HG03060 (cell line): ENCODE results near the gene SMAD3.
"Not testable (repeated sequence)": the region's sequence is repeated elsewhere in the genome, so short reads cannot be mapped to it uniquely, and the experiment has no call there.

Experiments
- ATAC-seq: cut with Tn5 transposase; IDR thresholded peaks from one replicate; pipeline ENCODE4 v1.9.1; 2021; ENCODE audit warnings: low read depth, moderate number of reproducible peaks; ENCODE audit not compliant: unreplicated experiment

Gene SMAD3

DNA sequence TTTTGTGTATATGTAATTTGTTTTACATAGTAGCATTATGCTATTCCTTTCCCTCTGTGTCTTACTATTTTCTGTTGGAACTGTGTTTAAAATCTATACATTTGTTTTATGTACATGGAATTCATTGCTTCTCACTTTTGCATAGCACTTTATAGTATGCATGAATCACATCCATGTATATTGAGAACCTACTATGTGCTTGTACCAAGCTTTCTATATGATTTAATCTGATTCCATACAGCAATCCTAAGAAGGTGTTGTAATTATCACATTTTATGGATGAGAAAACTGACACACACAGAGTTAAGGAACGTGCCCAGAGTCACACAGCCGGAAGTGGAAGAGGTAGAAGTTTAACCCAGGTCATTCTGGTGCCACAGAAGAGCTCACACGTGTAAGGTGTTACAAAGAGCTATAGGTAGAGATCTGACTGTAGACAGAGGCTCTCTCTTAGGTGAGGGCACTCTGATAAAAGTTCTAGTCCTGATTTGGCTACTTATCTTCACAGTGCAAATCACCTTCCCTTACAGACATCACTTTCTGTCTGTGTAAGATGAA, 3.5 kb upstream of the SMAD3 start:
- ATAC-seq, result no peak

DNA sequence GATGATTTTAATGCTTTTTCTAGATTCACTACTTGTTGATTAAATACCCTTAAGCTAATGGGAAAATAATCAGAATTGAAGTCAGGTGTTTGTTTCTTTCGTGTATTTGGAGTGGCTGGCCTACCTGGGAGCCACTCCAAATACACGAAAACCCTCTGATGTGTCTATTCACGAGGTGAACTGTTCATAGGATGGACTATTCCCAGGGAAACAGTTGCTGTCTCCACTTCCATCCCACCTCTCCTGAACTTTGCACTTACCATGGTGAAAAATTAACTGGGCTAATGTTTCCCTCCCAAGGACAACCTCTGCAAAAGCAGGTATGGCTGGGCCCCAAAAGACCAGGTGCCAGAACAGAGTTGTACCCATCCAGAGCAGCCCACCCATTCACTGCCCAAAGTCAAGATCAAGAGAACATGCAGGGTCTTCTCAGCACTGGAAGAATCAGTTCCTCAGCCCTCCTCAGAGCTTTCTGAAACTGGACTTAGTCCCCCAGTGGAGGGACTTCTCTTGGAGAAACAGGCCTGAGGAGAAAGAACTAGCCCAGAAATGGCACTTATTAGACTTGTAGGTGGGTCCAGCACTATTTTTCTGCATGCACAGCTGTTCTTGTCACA, 2.9 kb upstream of the SMAD3 start:
- no peak for ATAC-seq

DNA sequence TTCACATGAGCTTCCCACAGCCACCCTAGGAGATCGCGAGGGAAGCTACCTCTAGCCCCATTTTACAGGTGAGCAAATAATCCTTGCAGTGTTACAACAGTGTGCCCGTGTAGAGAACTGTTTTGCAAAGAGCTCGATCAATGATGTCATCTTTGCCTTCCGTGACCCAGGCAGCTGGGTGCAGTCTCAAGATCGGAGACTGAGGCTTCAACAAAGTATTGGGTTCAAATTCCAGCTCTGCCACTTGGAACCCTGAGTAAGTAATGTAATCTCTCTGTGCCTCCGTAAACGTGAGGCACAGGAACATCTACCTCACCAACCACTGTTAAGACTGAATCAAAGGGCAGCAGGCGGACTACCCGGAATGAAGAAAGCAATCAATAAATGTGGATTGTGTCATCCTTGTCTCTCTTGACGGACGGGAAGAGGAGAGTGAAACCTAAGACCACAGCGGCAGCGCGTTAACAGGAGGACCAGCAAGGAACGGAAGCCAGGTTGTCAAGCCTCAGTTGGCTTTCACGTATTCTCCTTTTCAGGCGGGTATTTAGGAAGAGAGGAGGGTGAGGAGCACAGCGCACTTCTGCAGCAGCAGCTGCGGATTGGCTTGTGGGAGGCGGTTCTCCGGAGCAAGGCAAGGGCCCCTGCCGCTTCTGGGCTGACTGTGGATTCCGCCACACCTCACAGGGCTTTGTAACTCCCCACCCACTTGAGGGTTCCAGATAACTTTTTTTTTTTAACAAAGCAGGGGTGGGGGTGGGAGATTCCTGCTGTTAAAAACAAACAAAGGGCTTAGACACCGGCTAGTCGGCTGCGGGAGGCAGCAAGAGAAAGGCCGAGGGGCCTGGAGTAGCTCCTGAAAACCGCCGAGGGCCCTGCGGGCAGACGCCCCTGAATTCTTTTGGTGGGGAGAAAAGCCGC, 1.5 kb upstream of the SMAD3 start:
- no peak for ATAC-seq

DNA sequence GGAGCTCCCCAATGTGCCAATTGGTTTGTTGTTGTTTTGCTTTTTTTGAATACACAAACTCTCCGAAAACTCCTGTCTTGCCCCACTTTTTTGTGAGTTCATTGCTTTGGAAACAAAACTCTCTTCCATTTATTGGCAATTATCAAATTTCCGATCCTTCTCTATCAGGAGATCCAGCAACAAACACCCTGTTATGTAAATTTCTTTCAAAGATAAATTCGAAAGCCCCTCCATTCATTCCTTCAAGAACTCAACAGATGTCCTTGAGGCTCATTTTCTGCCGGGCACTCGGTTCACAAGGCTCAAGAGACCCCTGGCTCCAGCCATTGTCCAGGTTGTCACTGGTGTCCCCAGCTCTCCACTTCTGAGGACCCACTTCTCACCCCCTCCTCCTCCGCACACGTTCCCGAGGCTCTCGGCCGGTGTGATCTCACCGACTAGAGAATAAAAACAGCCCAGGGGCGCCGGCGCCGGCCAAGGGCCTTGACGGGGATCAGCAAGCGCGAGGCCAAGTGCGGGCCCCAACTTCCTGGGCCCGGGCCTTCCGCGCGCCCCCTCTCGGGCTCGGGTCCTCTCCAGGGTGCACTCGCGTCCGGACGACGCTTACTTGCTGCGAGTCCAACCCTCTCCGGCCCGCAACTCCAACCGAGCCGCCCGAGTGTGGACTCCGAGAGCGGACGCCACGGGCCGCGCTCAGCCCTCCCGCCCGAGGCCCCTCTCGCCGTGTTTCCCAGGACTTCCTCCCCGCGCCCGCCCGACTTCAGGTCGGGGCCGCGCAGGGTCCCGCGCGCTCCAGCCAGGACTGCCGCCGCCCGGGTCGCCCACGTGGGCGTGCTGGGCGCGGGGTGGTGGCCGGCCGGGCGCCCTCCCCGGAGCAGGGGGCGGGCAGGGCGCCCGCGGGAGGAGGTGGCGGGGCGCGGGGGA, 533 bp upstream of the SMAD3 start:
- no peak for ATAC-seq

DNA sequence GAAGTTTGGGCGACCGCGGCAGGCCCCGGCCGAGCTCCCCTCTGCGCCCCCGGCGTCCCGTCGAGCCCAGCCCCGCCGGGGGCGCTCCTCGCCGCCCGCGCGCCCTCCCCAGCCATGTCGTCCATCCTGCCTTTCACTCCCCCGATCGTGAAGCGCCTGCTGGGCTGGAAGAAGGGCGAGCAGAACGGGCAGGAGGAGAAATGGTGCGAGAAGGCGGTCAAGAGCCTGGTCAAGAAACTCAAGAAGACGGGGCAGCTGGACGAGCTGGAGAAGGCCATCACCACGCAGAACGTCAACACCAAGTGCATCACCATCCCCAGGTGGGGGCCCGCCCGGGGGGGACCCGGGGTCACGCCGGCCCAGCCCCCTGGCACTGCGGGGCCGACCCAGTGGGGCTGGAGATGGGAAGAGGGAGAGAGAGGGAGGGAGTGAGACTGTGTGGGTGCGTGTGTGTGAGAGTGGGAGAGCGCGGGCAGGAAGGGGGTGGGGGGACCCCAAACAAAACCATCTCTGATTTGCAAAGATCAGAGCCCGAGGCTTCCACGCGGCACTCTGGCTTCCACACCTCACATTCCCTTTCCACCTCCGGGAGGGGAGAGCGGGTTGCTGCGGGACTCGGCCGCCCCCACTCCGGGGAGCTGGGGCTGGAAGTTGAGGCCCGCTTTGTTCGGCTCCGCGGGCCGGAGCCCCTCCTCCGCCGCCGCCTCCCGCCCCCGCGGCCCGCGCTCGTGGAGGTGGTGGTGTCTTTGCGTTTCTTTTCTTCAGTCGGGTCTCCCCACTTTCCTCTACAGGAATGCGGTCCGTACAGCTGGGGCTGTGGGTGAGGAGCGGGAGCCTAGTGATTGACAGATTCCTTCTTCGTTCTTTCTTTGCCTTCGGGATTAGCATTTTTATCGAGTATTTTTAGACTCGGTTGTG, 898 bp downstream of the SMAD3 start:
- no peak for ATAC-seq

DNA sequence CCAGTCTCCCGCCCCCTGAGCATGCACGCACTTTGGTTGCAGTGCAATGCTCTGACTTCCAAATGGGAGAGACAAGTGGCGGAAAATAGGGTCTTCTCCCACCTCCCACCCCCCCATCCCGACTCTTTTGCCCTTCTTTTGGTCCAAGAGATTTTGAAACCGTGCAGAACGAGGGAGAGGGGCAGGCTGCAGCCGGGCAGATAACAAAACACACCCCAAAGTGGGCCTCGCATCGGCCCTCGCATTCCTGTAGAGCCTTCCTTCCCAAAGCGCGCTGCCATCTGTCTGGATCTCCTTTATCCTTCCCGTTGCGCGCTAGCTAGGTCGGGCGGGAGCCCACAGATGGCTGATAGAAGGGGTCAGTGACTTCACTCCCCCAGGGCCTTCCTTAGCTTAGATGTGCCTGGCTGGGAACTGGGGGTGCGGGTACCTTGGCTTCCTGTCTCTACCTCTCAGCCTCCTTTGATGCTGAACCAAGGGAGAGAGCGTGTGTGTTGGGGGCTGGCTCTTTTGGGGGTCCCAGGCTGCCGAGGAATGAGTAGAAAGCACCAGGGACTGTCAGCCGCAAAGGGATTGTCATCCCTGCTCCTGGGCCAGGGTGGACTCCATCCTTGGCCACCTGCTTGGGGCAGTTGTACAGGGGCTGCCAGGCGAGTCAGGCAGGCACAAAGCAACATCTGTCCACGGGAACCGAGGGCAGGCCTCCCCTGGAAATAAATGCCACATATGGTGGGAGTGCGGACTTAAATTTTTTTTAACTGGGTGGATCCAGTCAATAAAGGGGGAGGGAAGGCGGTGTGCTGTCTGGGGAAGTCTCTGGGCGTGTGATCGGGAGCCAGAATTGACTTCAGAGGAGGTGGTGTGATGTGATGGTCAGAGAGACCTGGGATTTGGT, 1.8 kb downstream of the SMAD3 start:
- ATAC-seq, result no peak

DNA sequence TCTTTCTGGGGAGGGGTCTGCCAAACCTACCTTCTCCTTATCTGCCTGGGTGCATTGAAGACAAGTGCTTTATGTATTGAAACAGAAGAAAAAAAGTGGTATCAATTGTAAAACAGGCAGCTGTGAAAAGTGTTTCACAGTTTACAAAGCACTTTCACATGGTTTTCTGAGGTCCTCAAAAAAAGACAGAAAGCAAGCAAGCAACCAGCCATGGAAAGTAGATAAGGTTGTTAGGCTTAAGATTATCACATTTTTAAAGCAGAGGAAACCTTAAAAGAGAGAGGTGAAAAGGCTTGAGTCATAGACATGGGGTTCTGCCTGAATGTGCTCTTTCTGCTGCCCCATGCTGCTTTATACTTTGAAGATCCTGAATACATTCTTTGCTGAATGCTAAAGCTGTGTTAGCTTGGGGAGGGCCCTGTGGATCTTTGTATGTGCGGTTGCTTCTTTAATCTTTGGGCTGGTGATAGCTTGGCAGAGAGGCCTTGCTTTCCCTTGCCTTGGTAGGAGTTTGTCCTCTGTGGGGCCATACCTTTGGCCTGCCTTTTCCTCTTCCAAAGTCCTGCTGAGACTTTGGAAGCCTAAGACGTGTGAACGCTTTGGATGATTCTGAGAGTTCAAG, 2.6 kb downstream of the SMAD3 start:
- no peak for ATAC-seq

DNA sequence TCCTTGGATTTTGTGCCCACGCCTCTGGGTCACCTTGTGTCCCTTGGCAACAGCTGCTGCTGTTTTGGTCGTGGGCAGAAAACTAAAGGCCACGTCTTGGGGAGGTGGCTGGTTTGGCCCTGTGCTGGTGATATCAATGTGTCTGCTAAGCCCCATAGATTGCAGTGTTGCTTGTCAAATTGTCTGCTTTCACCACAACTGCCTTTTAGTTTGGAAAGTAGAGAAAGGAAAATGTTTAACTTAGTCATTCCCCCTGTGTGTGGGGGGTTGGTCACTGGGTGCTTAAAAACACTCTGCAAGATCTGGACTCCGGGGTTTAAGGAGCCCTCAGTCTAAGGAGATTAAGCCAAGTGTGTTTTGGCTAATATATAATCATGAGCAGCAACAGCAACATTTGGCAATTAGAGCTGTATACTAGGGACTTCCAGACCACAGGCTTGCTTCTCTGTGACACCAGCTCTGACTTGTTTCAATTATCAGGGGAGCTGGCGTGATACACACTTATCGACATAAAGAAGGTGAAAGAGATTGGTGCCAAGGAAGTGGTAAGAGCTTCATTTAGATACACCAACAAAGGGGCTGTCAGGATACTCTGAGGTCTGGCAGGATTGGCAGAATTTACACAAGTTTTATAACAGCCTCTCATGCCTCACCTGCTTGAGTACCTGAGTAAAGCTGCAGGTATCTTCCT, 3.5 kb downstream of the SMAD3 start:
- ATAC-seq, result no peak

DNA sequence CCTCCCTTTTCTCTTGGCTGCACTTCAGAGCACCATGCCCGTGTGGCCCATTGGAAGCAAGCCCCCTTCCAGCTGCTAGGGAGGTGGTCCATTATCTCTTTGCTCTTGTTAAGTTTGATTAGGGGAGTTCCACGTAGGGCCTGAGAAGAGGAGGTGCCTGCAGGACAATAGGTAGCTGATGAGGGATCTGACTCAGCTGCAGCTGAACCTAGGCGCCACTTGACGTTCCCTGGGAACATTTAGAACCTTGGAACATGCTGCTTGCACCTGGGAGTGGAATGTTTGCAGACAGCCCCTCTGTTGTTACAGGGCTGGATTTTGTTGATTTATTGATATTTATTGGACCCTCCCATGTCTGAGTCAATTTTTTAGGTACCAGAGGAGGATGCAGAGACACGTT, 4.7 kb downstream of the SMAD3 start:
- no peak for ATAC-seq

DNA sequence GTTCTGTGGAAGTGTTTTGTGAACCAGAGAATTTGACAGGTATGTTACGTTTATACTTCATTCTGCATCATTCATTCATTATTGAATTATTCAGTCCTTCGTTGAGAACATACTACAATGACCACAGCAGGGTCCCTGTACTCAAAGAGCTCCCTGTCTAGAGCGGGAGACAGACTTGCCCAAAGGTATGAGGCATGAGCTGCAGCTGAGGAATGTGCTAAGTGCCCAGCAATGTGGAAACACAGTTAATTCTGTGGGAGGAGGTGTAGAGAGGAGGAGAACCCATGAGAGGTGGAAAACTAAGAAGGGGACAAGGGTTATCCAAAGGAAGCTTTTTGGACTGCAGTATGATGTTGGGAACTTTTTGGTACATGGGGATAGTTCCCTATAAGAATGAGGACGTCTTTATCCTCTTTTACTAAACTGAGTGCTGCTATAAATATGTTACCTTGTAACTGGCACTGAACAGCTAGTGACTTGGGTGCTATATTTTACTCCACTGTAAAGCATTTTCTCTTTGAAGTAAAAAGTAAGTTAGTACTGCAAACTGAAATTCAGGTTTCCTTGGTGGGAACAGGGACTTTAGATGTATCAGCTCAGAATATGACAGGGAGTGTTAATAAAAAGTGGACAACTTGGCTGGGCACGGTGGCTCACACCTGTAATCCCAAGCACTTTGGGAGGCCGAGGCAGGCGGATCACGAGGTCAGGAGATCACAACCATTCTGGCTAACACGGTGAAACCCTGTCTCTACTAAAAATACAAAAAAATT, 5.7 kb downstream of the SMAD3 start:
- no peak for ATAC-seq

DNA sequence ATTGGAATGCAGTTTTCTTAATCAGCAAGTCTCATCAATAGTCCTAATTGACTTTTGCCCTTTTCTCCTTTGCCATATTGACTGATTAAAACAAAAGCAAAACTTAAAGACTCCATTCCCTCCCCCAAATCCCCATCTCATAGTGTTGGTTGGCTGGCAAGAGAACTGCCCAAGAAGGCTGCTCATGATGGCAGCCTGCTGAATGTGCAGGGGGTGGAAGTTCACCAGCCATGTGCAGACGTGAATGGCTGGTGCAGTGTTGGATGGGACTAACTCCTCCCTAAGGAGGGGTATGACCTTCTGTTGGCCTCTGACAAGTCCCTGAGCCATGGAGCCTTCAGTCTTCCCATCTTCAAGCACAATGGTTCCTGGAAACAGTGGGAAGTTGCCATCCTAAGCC, 7.0 kb downstream of the SMAD3 start:
- no peak for ATAC-seq

DNA sequence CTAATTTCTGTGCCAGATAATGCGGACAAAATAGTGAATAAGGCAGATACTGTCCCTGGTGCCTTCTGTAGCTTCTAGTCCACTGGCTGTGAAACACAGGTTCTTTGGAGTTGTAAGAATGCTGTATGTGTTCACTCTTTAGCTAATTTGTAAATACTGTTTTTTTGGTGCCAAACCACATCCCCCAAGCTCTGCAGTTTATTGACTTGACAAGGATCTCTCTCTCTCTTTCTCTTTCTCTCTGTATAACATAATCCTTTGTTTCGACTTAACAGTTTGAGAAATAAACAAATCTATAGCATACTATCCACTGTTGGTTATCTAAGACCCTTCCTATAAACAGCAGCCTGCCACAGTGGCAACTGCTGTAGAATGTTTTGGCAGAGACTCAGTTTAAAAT, 7.6 kb downstream of the SMAD3 start:
- ATAC-seq, result no peak

DNA sequence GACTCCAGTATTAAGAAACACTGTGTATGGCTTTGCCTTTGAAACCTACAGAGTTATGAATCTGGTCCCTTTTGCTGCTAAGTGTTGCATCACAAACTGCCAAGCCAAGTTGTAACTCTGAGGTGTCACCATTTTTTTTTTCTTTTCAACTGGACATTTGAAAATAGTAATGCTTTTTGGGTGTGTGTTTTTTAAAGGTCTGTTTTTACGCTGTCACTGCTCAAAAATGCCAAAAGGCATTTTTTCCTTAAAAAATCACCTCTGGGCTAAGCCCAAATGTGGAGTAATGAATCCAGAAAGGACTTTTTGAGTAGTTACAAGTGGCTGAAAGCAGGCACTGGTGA, 9.5 kb downstream of the SMAD3 start:
- no peak for ATAC-seq

DNA sequence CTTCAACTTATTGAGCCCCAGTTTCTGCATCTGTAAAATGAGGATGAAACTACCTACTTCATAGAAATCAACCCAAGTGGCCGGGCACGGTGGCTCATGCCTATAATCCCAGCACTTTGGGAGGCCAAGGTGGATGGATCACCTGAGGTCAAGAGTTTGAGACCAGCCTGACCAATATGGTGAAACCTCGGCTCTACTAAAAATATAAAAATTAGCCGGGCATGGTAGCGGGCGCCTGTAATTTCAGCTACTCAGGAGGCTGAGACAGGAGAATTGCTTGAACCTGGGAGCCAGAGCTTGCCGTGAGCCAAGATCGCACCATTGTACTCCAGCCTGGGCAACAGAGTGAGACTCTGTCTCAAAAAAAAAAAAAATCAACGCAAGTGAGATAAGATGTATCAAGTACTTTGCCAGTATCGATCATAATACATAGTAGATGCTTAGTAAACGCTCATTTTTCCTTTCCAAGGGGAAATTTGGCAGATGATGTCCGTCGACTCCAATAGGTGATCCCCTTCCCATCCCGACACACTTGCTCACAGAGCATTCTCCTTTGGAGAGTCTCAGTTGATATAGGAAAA, 10.2 kb downstream of the SMAD3 start:
- not testable (repeated sequence) for ATAC-seq

DNA sequence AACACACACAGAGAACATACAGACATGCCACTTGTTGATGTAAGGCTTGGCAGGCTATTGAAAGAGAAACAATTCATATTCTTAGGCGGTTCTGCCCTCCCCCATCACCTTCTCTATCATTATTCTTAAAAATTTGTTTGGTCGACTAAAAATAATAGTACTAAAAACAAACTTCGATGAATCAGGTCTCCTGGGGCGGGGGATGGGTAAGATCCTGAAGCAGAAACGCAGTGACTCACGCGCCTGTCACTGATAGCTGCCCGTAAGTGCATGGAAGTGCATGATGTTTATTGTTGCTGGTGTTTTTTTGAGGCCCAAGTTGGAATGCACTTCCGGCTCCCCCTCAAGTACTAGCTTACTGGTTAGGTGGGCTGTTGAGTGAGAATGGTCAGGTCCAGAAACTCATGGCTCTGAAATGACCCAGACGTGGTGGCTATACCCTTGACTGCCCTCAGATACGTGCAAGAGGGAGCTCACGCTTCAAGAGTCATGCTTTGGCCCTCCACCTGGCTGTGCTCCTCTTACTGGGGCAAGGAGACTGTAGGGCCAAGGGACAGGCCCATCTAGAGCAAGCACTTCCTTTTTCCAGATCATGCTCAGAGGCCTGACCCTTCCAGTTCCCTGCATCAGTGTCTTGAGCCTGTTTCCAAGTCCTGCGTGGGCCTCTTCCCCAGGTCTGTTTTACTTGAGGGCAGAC, 10.9 kb downstream of the SMAD3 start:
- no peak for ATAC-seq

DNA sequence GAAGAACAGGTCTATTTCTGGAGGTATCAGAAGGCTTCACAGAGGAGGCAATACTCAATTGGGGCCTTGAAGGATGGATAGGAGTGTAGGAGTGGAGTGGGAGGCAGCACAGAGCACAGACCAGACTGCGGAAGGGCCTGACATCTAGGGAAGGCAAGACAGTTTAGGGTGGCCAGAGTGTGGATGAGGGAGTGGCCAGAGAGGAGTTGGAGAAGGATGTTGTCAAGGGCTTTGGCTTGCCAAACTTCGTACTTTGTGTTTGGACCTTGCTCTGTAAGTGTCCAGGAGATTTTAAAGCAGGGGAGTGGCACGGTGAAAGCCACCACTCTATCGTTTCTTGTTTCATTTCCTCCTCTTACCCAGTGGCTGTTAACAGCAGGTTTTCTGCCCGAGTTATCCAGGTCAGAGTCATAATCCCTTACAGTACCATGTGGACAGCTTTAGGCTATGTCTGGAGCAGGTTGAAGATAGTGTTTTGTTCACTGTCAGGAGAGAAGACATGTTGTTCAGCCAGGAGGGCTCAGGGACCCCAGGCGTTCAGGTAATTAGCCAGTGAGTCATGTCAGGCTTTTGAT, 12.3 kb downstream of the SMAD3 start:
- no peak for ATAC-seq
